LoVo (cell line): Measurements from ENCODE around the gene ADK.
"Not testable (repeated sequence)": the region's sequence is repeated elsewhere in the genome, so short reads cannot be mapped to it uniquely, and the experiment has no call there.

Experiments
- DNase-seq: peaks from one replicate; pipeline ENCODE4 v3.0.0-alpha.2; 2016; ENCODE audit warnings: low spot score

ADK gene

GRCh38 chr10:74425456-74426001 lies 274.5 kb downstream of the ADK start:
- no peak for DNase-seq

- no peak for DNase-seq
Observed at GRCh38 chr10:74431816-74432215, 280.8 kb downstream of the ADK start.

DNA sequence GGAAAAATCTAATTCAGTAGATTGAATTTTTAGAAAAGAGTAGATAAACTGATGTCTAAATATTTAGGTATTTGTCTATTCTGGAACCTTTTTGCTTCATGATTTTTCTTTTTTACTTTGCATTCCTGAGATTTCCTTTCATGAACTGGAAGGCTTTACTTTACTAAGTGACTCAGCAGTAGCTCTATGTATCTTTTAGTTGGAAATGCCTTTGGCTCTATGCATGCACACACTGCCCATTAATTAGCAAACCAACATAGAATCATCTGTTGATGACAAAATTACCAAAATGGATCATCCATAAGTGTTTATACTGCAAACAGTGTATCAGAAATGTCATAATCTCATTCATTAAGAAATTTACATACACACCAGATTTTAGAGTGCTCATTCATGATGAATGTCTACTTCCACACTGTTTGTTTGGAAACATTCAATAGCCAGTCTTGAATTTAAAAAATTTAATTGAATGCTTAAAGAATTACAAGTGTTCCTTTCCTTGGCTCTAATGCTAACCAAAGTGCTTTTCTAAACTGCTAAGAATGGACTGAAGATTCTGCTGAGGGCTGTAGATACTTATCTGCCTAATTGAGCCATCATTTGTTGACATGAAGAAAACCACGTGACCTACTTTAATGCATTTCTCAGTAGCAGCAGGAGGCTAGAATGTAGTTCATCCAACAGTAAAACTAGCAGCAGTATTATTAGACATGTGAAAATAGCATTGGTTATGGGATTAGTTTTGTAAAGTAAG lies 282.0 kb downstream of the ADK start:
- no peak for DNase-seq

DNA sequence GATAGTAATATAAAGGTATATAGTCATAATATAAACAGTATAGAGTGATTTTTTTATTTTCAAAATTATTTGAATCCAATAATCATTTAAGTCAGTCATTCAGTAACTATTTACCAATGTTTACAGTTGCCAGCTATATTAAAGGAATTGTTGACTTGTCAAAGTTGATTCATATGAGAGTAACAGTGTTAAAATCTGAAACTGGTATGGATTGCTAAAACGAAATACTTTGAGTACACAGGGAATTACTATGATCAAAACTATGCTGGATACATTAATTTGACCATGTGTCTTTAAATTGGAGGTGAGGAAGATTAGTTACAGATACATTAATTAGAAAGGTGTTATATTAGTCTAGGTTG lies 282.6 kb downstream of the ADK start:
- DNase-seq, result no peak

DNA sequence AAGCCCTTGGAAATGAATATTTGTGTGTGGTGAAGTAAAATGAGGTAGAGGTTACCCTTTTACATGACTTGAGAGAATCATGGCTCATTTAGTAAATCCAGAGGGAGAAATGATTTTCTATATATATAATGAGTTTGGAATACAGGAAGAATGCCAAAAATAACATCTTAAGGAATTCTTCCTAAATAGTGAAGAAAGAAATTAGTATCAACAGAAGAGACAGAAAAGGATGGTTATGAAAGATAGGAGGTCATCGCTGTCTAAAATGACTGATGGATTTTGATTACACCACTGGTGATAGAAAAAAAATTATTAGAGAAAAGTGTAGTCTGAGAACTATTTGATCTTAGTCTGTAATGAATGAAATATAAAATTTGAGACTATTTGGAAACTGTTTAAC lies 283.0 kb downstream of the ADK start:
- no peak for DNase-seq

DNA sequence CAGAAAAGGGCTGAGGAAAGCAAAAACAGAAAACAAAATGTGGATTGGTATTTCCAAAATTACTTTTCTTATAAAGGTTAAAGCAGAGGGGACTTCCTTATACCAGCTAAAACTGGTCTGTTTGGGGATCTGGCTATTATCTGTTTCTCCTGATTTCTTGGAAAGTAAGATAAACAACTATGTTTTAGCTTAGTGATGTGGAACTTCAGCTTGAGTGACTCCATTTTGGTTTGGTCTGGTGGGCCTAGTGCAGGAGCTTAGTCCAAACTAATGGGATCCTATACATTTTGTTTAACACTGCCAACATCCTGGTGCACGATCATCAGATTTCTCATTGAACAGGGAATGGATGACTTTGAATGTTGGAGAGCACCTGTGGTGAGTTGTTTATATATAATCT lies 283.5 kb downstream of the ADK start:
- DNase-seq, result no peak

- DNase-seq, result no peak
Observed at GRCh38 chr10:74436523-74437170, 285.6 kb downstream of the ADK start.

DNA sequence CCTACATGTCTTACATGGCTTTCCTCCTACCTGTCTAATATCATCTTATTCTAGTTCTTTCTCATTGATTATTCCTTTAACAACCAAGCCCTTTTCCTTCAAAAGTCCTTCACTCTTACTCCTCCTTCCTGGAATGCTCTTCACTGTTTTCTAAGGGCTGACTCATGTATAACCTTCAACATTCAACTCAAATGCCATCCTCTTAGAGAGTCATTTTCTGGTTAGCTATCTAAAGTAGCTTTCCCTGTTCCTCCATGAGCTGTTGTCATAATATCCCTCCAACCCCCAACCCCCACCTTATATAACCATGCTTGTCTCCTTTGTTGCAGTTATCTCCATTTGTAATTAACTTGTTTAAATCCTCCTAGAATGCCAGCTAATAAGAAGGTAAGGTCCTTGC lies 286.8 kb downstream of the ADK start:
- no peak for DNase-seq

GRCh38 chr10:74439213-74439612 lies 288.2 kb downstream of the ADK start:
- no peak for DNase-seq

DNA sequence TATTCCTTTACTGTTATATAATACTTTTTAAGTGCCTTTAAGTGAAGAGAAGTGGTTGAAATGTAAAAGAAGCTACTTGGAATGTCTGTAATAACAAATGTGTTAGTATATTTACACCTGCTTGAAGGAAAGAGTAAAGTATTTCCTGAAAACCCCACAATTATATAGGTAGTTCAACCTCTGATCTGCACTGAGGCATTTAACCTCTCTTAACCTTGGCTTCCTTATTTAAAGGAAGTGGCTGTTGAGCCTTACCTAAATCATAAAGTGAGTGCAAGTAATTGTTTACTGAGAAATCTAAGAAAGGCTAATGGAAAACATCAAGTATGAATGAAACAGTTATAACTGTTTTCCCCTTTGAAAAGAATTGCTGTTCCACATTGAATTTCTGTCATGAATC lies 294.5 kb downstream of the ADK start:
- DNase-seq, result no peak

DNA sequence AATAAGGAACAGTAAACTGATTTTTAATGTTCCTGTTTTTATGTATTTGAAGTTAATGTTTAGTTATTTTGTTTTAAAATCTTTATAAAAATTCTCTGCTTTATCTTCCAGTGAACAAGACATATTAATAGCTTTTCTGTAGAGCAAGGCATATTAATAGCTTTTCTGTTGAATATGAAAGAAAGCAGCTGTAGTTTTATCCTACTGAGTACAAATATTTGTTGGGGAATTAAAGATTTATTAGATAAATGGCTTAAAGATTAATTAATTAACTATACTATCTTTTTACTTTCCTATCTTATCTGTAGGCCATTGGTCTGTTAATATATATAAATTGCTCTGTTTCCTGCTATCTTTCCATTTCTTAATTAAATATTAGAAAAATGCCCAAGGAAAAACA lies 299.6 kb downstream of the ADK start:
- DNase-seq, result no peak

- DNase-seq, result no peak
Observed at GRCh38 chr10:74451127-74451829, 300.3 kb downstream of the ADK start.

DNA sequence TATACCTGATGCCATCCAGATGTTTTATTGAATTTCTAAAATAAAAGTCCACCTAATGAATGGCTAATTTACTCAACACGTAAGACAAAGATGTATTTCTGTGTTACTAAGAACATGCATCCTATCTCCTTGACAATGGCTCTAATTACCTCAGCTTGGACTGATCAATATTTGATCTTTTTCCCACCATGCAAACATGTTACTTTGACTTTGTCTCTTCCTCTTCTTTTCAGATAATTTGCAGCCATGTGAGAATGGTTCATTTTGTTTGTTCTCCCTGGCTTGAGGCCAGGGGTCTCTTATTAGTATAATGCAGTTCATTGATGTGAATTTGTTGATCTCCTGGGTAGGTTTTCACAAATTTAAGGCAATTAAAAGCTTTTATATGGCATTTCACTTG lies 302.1 kb downstream of the ADK start:
- DNase-seq, result no peak

DNA sequence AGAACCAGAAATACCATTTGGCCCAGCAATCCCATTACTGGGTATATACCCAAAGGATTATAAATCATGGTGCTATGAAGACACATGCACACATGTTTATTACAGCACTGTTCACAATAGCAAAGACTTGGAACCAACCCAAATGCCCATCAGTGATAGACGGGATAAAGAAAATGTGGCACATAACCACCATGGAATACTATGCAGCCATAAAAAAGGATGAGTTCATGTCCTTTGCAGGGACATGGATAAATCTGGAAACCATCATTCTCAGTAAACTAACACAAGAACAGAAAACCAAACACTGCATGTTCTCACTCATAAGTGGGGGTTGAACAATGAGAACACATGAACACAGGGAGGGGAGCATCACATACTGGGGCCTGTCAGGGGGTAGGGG lies 306.5 kb downstream of the ADK start:
- not testable (repeated sequence) for DNase-seq

GRCh38 chr10:74460812-74461211 lies 309.8 kb downstream of the ADK start:
- no peak for DNase-seq

- no peak for DNase-seq
Observed at GRCh38 chr10:74474022-74474713, 323.1 kb downstream of the ADK start.

DNA sequence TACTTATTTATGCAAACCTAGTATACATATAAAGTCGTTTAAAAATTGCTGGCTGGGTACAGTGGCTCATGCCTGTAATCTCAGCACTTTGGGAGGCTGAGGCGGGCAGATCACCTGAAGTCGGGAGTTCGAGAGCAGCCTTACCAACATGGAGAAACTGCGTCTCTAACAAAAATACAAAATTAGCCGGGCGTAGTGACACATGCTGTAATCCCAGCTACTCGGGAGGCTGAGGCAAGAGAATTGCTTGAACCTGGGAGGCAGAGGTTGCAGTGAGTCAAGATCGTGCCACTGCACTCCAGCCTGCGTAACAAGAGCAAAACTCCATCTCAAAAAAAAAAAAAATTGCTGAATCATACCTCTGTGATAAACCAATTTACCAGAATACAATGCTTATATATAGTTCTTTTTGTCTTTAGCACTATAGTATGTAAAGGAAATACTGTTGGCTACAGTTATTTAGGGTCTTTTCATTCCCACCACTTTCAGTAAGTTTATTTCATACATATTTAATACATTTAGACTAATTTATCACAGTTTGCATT lies 325.2 kb downstream of the ADK start:
- DNase-seq, result not testable (repeated sequence)

- DNase-seq, result no peak
Observed at GRCh38 chr10:74480778-74481177, 329.8 kb downstream of the ADK start.

DNA sequence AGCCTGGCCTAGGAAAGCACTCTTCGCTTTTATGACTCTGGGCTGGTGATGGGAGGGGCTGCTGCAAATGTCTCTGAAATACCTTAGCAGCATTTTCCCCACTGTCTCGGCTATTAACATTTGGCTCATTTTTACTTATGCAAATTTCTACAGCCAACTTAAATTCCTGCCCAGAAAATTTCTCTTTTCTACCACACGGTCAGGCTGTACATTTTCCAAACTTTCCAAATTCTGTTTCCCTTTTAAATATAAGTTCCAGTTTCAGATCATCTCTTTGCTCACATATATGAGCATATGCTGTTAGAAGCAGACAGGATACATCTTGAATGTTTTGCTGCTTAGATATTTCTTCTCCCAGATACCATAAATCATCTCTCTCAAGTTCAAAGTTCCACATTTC lies 332.3 kb downstream of the ADK start:
- DNase-seq, result no peak

DNA sequence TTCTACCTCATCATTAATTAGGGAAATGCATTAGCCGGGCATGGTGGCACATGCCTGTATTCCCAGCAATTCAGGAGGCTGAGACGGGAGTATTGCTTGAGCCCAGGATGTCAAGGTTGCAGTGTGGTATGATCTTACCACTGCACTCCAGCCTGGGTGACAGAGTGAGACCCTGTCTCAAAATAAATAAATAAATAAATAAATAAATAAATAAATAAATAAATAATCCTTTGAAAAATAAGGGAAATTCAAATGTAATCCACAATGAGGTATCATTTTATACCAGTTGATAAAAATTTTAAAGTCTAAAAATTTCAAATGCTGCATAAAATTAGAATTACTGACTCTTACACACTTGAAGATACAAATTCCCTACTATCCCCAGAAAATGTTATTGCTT lies 334.3 kb downstream of the ADK start:
- no peak for DNase-seq

GRCh38 chr10:74486659-74487058 lies 335.6 kb downstream of the ADK start:
- DNase-seq, result no peak

- no peak for DNase-seq
Observed at GRCh38 chr10:74488907-74489306, 337.9 kb downstream of the ADK start.
